Brain microvascular endothelial cell (primary cell): ENCODE measurements around the gene GASK1B.

Experiments
- DNase-seq: peaks from one replicate; pipeline ENCODE4 v3.0.0-alpha.2; 2020
- H3K27ac ChIP-seq: fragments of 250-450 bp; sonication (Bioruptor Pico); 2 replicates; pipeline ENCODE4 v1.5.1; 2020; ENCODE audit warnings: mild to moderate bottlenecking, moderate library complexity
- H3K27me3 ChIP-seq: fragments of 250-450 bp; sonication (Bioruptor Pico); replicated peaks from 2 replicates; pipeline ENCODE4 v1.5.1; 2020; ENCODE audit warnings: mild to moderate bottlenecking
- H3K36me3 ChIP-seq: fragments of 250-450 bp; sonication (Bioruptor Pico); replicated peaks from 2 replicates; pipeline ENCODE4 v1.5.1; 2020; ENCODE audit warnings: mild to moderate bottlenecking
- H3K4me3 ChIP-seq: 2 replicates; pipeline ENCODE4 v1.5.1; 2011; ENCODE audit warnings: low read depth, mild to moderate bottlenecking, control low read depth, low read length, moderate library complexity
- CTCF ChIP-seq: IDR thresholded peaks from 2 replicates; pipeline ENCODE4 v1.5.1; 2011; ENCODE audit warnings: low read depth, mild to moderate bottlenecking, moderate library complexity, low read length, control low read depth, inconsistent platforms; ENCODE audit errors: missing control alignments
- in situ Hi-C: cut with HindIII; loops from 2 replicates; pipeline ENCODE4 v1.10.0; 2017; ENCODE audit warnings: low sequenced_read_pairs, low pct_ligation_motif_present

Gene GASK1B

GRCh38 chr4:158125310-158125709 lies 47.5 kb downstream of the GASK1B start:
- Histone ChIP-seq H3K4me3 (no peak overlapping the region), H3K27ac (no peak overlapping the region), H3K36me3 (no peaks in the 10 kb centered on the region), H3K27me3 (no peaks in the 10 kb centered on the region)
- no peak for DNase-seq
- TF ChIP-seq CTCF: no peak
- in situ Hi-C loops: no loop called here
